Progenitor cell of endocrine pancreas (in vitro differentiated cells): ENCODE measurements around the gene CSF3R. TPM values are rescaled to one million over a fixed set of nuclear protein-coding genes. Genes with fewer than 3 reads are reported as not detected.

ENCODE experiments used
- DNase-seq: peaks from one replicate; pipeline ENCODE4 v3.0.0; 2021; ENCODE audit warnings: low spot score; ENCODE audit not compliant: unreplicated experiment
- H3K27ac Mint-ChIP-seq: 2 replicates; pipeline ENCODE4 v1.8.0; 2021; ENCODE audit warnings: mild to moderate bottlenecking, moderate library complexity, mixed read lengths
- H3K27me3 Mint-ChIP-seq: 2 replicates; pipeline ENCODE4 v1.8.0; 2021; ENCODE audit warnings: mixed read lengths
- H3K36me3 Mint-ChIP-seq: 2 replicates; pipeline ENCODE4 v1.8.0; 2022; ENCODE audit warnings: mixed read lengths; ENCODE audit not compliant: insufficient read depth
- H3K4me1 Mint-ChIP-seq: 2 replicates; pipeline ENCODE4 v1.8.0; 2021; ENCODE audit warnings: low read depth, mixed read lengths
- H3K4me3 Mint-ChIP-seq: 2 replicates; pipeline ENCODE4 v1.8.0; 2021; ENCODE audit warnings: low read depth, mild to moderate bottlenecking, moderate library complexity, mixed read lengths
- H3K9me3 Mint-ChIP-seq: 2 replicates; pipeline ENCODE4 v1.8.0; 2021; ENCODE audit warnings: low read depth, mixed read lengths
- total RNA-seq: library from RNA; stranded (reverse); gene quantifications from 2 replicates; pipeline ENCODE4 v1.2.1, GENCODE V29; 2021
- TF ChIP-seq, protein P1 (sequence below): fragments of 200-600 bp; sonication (generic); IDR thresholded peaks from one replicate; pipeline ENCODE4 v1.5.0; 2021; ENCODE audit warnings: antibody characterized with exemption, mild to moderate bottlenecking; ENCODE audit not compliant: unreplicated experiment

The CSF3R gene
- total RNA-seq, 1 donor from 2014 or later, result 5.5 TPM

DNA sequence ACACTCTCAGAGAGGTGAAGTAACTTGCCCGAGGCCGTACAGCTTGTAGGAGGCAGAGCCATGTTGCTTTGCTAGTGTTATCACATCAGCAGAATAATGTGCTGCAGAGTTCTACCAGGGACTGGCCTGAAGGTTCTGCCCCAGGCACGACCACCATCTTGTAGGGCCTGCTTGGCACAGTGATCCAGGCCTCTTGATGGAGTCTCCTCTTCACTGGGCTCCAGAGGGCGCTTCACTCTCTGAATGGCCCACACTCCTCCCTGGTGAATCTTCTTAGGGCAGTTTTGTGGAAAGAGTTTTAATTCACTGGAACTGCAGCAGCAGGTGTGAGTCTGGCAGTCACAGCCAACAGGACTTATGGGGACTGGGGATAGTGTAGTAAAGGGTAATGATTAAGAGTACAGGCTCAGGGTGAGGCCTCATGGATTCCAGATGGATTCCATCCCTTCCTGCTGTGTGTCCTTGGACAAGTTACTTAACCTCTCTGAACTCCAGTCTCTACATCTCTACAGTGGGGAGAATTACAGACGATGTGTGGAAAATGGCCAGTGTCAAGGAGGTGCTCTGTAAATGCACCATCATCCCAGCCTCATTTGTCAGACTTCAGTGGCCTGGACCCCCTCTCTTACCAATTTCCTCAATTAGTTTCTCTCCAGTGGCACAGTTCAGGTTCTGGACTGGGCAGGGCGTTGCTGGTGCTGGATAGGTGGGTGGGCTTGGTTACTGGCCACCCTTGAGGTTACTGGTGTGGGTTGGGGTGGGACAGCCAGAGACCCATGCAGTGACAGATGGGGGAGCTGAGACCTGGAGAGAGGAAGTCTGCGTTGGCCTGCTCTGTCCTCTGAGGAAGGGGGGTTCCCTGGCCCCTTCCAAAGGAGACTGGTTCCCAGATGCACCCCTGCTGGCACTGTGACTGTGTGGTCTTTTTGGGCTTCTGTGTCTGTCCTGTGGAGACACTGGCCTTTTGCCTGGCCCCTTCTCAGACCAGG, 45.9 kb upstream of the CSF3R start:
- no peak for DNase-seq
- no peaks in the 10 kb centered on the region for H3K4me1 Mint-ChIP-seq
- TF ChIP-seq, protein P1, sequence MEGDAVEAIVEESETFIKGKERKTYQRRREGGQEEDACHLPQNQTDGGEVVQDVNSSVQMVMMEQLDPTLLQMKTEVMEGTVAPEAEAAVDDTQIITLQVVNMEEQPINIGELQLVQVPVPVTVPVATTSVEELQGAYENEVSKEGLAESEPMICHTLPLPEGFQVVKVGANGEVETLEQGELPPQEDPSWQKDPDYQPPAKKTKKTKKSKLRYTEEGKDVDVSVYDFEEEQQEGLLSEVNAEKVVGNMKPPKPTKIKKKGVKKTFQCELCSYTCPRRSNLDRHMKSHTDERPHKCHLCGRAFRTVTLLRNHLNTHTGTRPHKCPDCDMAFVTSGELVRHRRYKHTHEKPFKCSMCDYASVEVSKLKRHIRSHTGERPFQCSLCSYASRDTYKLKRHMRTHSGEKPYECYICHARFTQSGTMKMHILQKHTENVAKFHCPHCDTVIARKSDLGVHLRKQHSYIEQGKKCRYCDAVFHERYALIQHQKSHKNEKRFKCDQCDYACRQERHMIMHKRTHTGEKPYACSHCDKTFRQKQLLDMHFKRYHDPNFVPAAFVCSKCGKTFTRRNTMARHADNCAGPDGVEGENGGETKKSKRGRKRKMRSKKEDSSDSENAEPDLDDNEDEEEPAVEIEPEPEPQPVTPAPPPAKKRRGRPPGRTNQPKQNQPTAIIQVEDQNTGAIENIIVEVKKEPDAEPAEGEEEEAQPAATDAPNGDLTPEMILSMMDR, result no peak
- H3K9me3 Mint-ChIP-seq, result no peaks in the 10 kb centered on the region
- H3K27me3 Mint-ChIP-seq, result peaks cover 6% of the 10 kb centered on the region
- H3K4me3 Mint-ChIP-seq, result no peak overlapping the region
- H3K27ac Mint-ChIP-seq, result no peak overlapping the region
- no peaks in the 10 kb centered on the region for H3K36me3 Mint-ChIP-seq

DNA sequence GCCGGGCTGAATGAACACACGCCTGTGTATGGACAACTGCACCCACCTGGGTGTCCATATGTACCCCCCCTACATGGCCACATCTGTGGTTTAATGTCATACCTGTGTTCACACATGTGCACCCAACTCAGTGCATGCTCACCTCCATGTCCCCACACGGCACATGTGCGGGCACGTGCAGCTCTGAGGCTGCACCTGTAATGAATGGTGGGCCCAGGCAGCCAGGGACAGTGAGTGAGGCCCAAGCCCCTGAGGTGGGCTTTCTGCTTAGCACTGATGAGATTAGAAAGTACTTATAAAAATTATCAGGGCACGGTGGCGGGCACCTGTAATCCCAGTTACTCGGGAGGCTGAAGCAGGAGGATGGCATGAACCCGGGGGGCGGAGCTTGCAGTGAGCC, 42.5 kb upstream of the CSF3R start:
- TF ChIP-seq, protein P1, result no peak
- H3K27ac Mint-ChIP-seq, result no peak overlapping the region
- H3K4me1 Mint-ChIP-seq, result no peaks in the 10 kb centered on the region
- no peak for DNase-seq
- no peaks in the 10 kb centered on the region for H3K36me3 Mint-ChIP-seq
- H3K4me3 Mint-ChIP-seq, result no peak overlapping the region
- no peaks in the 10 kb centered on the region for H3K9me3 Mint-ChIP-seq
- H3K27me3 Mint-ChIP-seq, result peaks cover 3% of the 10 kb centered on the region

DNA sequence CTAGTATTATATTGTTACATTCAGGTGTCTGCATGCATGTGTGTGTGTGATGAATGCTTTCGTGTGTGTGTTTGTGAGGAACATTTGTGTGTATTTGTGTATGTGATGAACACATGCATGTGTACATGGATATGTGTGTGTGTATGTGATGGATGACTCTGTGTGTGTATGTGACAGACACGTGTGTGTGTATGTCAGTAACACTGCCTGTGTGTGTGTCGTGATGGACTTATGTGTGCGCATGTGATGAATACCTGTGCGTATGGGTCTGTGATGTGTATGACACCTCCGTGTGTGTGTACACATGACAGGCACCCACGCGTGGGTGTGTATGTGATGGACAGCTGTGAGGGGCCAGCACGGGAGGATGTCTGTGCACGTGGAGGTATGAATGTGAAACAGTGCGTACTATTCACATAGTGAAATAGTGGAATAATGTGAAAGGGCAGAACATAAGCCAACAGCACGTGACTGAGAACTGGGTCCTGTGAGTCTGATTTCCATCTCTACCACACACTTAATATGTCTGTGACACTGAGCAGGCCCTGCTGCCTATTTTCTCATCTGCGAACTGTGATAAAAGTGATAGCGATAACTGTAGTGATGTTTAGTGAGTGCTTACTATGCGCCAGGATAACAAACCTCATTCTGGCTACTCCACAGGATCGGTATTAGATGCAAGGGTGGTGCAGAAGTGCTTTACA, 41.8 kb upstream of the CSF3R start:
- Mint-ChIP-seq H3K9me3 (no peaks in the 10 kb centered on the region), H3K36me3 (no peaks in the 10 kb centered on the region), H3K4me1 (no peaks in the 10 kb centered on the region), H3K27ac (no peak overlapping the region), H3K4me3 (no peak overlapping the region), H3K27me3 (peaks cover 5% of the 10 kb centered on the region)
- DNase-seq, result no peak
- TF ChIP-seq, protein P1, result no peak

DNA sequence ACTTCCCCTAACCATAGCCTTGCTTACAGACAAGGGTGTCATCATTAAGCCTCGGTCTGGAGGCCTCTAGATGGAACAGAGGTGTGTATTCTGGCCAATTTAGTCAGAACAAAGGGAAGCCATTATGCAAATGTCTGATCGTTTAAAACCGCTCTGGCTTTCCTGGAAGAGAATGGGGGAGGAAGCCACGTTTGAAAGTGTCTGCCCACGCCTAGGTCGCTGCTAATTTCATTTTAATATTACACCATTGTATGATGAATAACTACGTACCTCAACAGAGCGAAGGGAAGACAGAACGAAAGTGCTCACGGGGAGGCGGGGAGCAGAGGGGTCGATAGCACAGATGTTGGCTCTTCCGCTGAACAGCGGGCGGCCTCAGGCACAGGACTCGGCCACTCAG, 41.1 kb upstream of the CSF3R start:
- Mint-ChIP-seq H3K27ac (no peak overlapping the region), H3K36me3 (no peaks in the 10 kb centered on the region), H3K4me3 (no peak overlapping the region), H3K27me3 (peaks cover 9% of the 10 kb centered on the region), H3K9me3 (no peaks in the 10 kb centered on the region), H3K4me1 (no peaks in the 10 kb centered on the region)
- DNase-seq, result no peak
- TF ChIP-seq, protein P1, result no peak

DNA sequence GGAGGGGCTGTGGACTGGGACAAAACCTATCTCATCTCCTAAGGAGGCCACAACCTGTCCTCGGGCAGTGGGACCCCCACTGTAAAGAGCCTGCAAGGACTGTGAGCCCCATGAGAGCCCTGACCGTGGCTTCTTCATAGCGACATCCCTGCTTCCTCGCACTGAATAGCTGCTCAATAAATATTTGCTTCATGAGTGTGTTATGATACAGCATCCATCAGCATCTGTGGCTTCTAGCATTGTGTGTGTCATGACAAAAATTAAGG, 40.5 kb upstream of the CSF3R start:
- no peaks in the 10 kb centered on the region for H3K36me3 Mint-ChIP-seq
- no peak for DNase-seq
- no peaks in the 10 kb centered on the region for H3K4me1 Mint-ChIP-seq
- H3K4me3 Mint-ChIP-seq, result no peak overlapping the region
- H3K9me3 Mint-ChIP-seq, result no peaks in the 10 kb centered on the region
- peaks cover 9% of the 10 kb centered on the region for H3K27me3 Mint-ChIP-seq
- no peak overlapping the region for H3K27ac Mint-ChIP-seq
- TF ChIP-seq, protein P1, result no peak
